Measurements from ENCODE around the gene PIGU.
"Not testable (repeated sequence)": the region's sequence is repeated elsewhere in the genome, so short reads cannot be mapped to it uniquely, and the experiment has no call there.

The PIGU gene

GRCh38 chr20:34532756-34533155 lies 144.1 kb downstream of the PIGU start:
- DNase-seq (ENCODE audit: low spot score), result no peak

- DNase-seq (ENCODE audit: low spot score), result no peak
These were observed 144.6 kb downstream of the PIGU start for GRCh38 chr20:34532320-34532719.

- DNase-seq (ENCODE audit: low spot score), result no peak
These were observed 145.2 kb downstream of the PIGU start for GRCh38 chr20:34531608-34532265.

GRCh38 chr20:34530342-34530741 lies 146.6 kb downstream of the PIGU start:
- DNase-seq (ENCODE audit: low spot score), result no peak

GRCh38 chr20:34529742-34530141 lies 147.2 kb downstream of the PIGU start:
- DNase-seq (ENCODE audit: low spot score), result no peak

GRCh38 chr20:34528921-34529297 lies 148.0 kb downstream of the PIGU start:
- DNase-seq (ENCODE audit: low spot score), result no peak

- DNase-seq (ENCODE audit: low spot score), result no peak
These were observed 149.9 kb downstream of the PIGU start for GRCh38 chr20:34527016-34527415.

- DNase-seq (ENCODE audit: low spot score), result no peak
These were observed 150.4 kb downstream of the PIGU start for GRCh38 chr20:34526466-34526865.

- peak; percentile 99 for DNase-seq (ENCODE audit: low spot score)
These were observed 151.0 kb downstream of the PIGU start for GRCh38 chr20:34525709-34526416.

- no peak for DNase-seq (ENCODE audit: low spot score)
These were observed 151.6 kb downstream of the PIGU start for GRCh38 chr20:34525342-34525708.

GRCh38 chr20:34524426-34524825 lies 152.5 kb downstream of the PIGU start:
- DNase-seq (ENCODE audit: low spot score), result no peak

- peak; percentile 79 for DNase-seq (ENCODE audit: low spot score)
These were observed 153.7 kb downstream of the PIGU start for GRCh38 chr20:34522969-34523871.

GRCh38 chr20:34519841-34520240 lies 157.1 kb downstream of the PIGU start:
- DNase-seq (ENCODE audit: low spot score), result not testable (repeated sequence)

- not testable (repeated sequence) for DNase-seq (ENCODE audit: low spot score)
These were observed 158.0 kb downstream of the PIGU start for GRCh38 chr20:34518863-34519262.

GRCh38 chr20:34517114-34517505 lies 159.8 kb downstream of the PIGU start:
- no peak for DNase-seq (ENCODE audit: low spot score)

- DNase-seq (ENCODE audit: low spot score), result peak; percentile 97
These were observed 160.4 kb downstream of the PIGU start, which contains the start of gene DYNLRB1 for GRCh38 chr20:34516247-34517113. TSS of gene DYNLRB1 (plus strand) at chr20:34516422. CDS start at chr20:34516459, 37 bp downstream.

- peak; percentile 87 for DNase-seq (ENCODE audit: low spot score)
These were observed 161.2 kb downstream of the PIGU start for GRCh38 chr20:34515484-34516246.

- DNase-seq (ENCODE audit: low spot score), result no peak
These were observed 161.9 kb downstream of the PIGU start for GRCh38 chr20:34514897-34515483.

- not testable (repeated sequence) for DNase-seq (ENCODE audit: low spot score)
These were observed 162.9 kb downstream of the PIGU start for GRCh38 chr20:34514034-34514433.

- no peak for DNase-seq (ENCODE audit: low spot score)
These were observed 163.9 kb downstream of the PIGU start for GRCh38 chr20:34512955-34513419.
